AG09319 (cell line): ENCODE results near the gene KATNBL1.

ENCODE experiments used
- DNase-seq: peaks from one replicate; pipeline ENCODE4 v3.0.0-alpha.2; 2010; ENCODE audit warnings: low read depth; ENCODE audit errors: extremely low read depth
- CTCF ChIP-seq: IDR thresholded peaks from 2 replicates; pipeline ENCODE4 v1.5.1; 2011; ENCODE audit warnings: low read depth, mild to moderate bottlenecking, inconsistent platforms, low read length, moderate library complexity

KATNBL1 gene

DNA sequence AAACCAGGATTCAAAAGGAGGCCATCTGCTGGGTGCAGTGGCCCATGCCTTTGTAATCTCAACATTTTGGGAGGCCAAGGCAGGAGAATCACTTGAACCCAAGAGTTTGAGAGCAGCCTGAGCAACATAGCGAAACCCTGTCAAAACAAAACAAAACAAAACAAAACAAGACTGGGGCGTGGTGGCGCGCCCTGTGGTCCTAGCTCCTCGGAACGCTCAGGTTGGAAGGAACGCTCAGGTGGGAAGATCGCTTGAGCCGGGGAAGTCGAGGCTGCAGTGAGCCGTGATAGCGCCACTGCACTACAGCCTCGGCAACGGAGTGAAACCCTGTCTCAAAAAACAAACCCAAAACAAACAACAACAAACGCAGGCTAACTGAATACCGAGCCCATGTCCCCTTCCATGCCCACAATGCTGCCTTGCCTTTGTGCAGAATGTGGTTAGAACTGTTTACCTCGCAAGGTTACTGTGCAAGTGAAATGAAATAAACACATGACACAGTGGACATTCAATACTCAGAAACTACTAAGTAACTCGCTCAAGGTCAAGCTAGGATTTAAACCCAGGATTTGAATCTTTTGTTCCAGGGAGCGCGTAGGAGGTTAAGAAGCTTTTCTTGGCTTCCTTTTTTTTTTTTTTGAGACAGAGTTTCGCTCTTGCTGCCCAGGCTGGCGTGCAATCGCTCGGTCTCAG lies 14.2 kb upstream of the KATNBL1 start:
- DNase-seq: no peak
- TF ChIP-seq CTCF: no peak

DNA sequence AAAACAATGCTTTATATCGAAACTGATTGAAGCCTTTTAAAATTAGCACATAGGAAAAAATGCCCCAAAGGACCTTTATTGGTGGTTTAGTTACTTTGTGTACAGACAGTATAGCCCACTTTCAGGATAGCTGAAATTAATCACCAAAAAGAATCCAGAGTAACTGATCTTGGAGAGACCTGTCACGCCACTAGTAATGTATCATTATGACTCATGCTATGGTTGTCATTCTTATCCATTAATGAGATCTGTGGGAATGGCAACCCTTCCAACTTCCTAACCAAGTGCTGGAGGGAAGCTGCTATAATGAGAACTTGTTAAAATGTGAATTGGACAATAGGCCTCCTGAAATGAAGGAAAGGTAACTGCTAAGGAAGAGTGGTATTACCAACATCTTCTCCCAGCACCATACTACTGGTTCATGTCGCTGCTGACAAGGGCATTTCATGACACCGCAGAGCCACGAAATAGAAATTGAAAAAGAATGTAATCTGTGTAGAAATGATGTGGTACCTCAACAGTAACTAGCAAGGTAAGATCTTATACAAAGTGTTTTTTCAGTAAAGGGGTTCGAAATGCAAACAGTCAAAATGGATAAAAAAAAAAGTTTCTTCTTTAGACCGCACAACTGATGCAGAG lies 7.8 kb upstream of the KATNBL1 start:
- no peak for TF ChIP-seq CTCF
- DNase-seq: no peak

DNA sequence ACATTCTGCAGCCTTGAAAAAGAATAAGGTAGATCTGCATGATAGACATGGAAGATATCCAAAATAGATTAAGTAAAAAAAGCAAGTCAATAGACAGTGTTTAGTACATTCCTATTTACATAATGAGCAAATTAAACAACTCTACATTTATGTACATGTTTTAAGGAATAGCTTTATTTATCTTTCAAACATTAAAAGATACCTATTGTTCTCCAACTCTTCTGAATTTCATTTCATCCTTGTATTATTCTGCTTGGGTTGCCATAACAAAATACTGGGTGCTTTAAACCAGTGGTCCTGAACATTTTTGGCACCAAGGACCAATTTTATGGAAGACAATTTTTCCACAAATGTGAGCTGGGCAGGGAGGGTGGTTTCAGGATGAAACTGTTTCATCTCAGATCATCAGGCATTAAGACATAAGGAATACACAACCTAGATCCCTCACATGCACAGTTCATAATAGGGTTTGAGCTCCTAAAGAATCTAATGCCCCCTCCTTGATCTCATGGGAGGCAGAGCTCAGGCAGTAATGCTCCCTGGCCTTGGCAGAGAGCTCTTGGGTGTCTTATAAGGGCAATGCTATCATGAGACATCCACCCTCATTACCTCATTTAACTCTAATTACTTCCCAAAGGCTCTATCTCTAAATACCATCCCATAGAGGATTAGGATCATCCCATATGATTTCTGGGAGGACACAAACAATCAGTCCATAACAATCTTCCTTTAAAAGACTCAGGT lies 6.8 kb upstream of the KATNBL1 start:
- DNase-seq: no peak
- no peak for TF ChIP-seq CTCF

- no peak for TF ChIP-seq CTCF
Observed at GRCh38 chr15:34214135-34214534, 4.2 kb upstream of the KATNBL1 start.

DNA sequence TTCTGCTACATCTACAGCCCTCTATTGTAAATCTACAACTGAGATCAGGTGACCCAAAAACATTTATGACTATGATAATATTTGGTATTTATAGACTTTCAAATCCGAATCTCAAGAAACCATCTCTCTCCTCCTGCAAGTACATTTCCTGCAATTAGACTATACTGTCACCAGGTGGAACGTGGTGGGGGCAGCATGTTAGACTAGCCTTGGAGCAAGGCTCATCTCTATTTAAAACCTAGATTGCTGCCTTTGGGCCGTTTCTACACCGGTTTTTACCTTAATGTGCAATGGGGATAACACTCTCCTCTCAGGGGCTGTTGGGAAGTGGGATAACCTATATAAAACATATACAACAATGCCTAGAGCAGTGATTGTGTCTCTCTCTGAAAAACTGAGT lies 3.8 kb upstream of the KATNBL1 start:
- no peak for TF ChIP-seq CTCF
- no peak for DNase-seq

More at GRCh38 chr15:34214135-34214534, 4.2 kb upstream of the KATNBL1 start:
- DNase-seq: no peak

DNA sequence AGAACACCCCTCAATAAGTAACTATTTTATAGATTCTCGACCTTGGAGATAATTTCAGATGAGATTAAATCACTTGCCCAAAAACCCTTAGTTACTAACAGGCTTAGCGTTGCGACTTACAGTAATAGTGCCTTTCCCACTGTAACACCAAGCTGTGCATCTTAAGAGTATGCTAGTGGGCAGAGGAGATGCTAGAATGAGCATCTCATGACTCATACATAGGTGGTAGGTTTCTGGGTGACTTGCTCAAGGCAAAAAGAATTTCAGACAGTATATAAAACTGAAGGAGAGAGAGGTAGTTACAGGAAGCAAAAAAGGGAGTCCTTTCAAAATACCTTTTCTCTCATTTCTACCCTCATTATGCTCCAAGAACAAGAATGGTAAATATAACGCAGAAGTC lies 3.9 kb downstream of the KATNBL1 start:
- DNase-seq: no peak
- no peak for TF ChIP-seq CTCF

DNA sequence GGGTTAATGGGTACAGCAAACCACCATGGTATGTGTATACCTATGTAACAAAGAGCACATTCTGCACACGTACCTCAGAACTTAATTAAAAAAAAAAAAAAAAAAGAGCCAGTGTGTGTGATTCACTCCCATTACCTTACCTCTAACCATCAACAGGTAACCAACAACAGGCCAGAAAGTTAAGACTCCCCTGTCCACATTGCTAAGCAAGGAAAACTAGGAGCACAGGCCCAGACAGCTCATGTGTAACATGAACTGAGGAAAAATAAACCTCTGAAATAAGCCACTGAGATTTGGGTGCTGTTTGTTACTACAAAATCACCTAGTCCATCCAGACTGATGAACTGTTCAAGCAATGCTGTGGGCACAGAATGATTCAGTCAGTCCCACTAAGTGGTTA lies 6.0 kb downstream of the KATNBL1 start:
- no peak for TF ChIP-seq CTCF
- DNase-seq: no peak
